Astrocyte (in vitro differentiated cells and primary cell): ENCODE data around the gene ZC3H18. TPM values are rescaled to one million over a fixed set of nuclear protein-coding genes. Genes with fewer than 3 reads are reported as not detected.

Experiments used
- DNase-seq: peaks from one replicate; pipeline ENCODE4 v3.0.0-alpha.2; 2010; ENCODE audit warnings: low read depth
- FAIRE-seq: peaks from 2 replicates; lab custom pipeline; 2011; peaks lifted over from hg19 to GRCh38; lab: Jason Lieb, UNC
- H2AFZ ChIP-seq: 2 replicates; pipeline ENCODE4 v1.6.0; 2012; ENCODE audit warnings: low read depth, low read length, inconsistent platforms
- H3K27ac ChIP-seq: 2 replicates; pipeline ENCODE4 v1.5.1; 2011; ENCODE audit warnings: low read depth, low read length, inconsistent platforms
- H3K27me3 ChIP-seq: 2 replicates; pipeline ENCODE4 v1.6.0; 2011; ENCODE audit warnings: low read length, inconsistent platforms; ENCODE audit not compliant: insufficient read depth
- H3K36me3 ChIP-seq: 2 replicates; pipeline ENCODE4 v1.5.1; 2011; ENCODE audit warnings: low read length, inconsistent platforms; ENCODE audit not compliant: insufficient read depth
- H3K4me1 ChIP-seq: 2 replicates; pipeline ENCODE4 v1.5.1; 2011; ENCODE audit warnings: low read length, inconsistent platforms; ENCODE audit not compliant: insufficient read depth
- H3K4me2 ChIP-seq: 2 replicates; pipeline ENCODE4 v1.6.0; 2012; ENCODE audit warnings: low read length, inconsistent platforms
- H3K4me3 ChIP-seq: 2 replicates; pipeline ENCODE4 v1.5.1; 2011; ENCODE audit warnings: low read depth, mild to moderate bottlenecking, low read length, inconsistent platforms; ENCODE audit not compliant: insufficient read depth
- H3K79me2 ChIP-seq: 2 replicates; pipeline ENCODE4 v1.6.0; 2012; ENCODE audit warnings: mild to moderate bottlenecking, low read length, inconsistent platforms; ENCODE audit not compliant: insufficient read depth
- H3K9ac ChIP-seq: 2 replicates; pipeline ENCODE4 v1.6.0; 2012; ENCODE audit warnings: mild to moderate bottlenecking, low read length, inconsistent platforms
- H3K9me3 ChIP-seq: 2 replicates; pipeline ENCODE4 v1.5.1; 2012; ENCODE audit warnings: low read depth, mild to moderate bottlenecking, low read length, inconsistent platforms; ENCODE audit not compliant: insufficient read depth
- H4K20me1 ChIP-seq: 2 replicates; pipeline ENCODE4 v1.6.0; 2012; ENCODE audit warnings: low read length, inconsistent platforms; ENCODE audit not compliant: insufficient read depth
- H3K27ac Mint-ChIP-seq: one replicate; pipeline ENCODE4 v1.8.0; 2021; ENCODE audit warnings: mild to moderate bottlenecking, mixed read lengths; ENCODE audit not compliant: unreplicated experiment
- H3K27me3 Mint-ChIP-seq: one replicate; pipeline ENCODE4 v1.8.0; 2021; ENCODE audit warnings: low read depth, mixed read lengths; ENCODE audit not compliant: unreplicated experiment
- H3K36me3 Mint-ChIP-seq: one replicate; pipeline ENCODE4 v1.8.0; 2021; ENCODE audit warnings: low read depth, mixed read lengths; ENCODE audit not compliant: unreplicated experiment
- H3K4me1 Mint-ChIP-seq: one replicate; pipeline ENCODE4 v1.8.0; 2021; ENCODE audit warnings: low read depth, mixed read lengths; ENCODE audit not compliant: unreplicated experiment
- H3K4me3 Mint-ChIP-seq: one replicate; pipeline ENCODE4 v1.8.0; 2021; ENCODE audit warnings: mild to moderate bottlenecking, moderate library complexity, mixed read lengths; ENCODE audit not compliant: unreplicated experiment
- H3K9me3 Mint-ChIP-seq: one replicate; pipeline ENCODE4 v1.8.0; 2021; ENCODE audit warnings: mild to moderate bottlenecking, mixed read lengths; ENCODE audit not compliant: unreplicated experiment
- EZH2 ChIP-seq: IDR thresholded peaks from 2 replicates; pipeline ENCODE4 v1.6.1; 2012; ENCODE audit warnings: mild to moderate bottlenecking, low read length, inconsistent platforms; ENCODE audit not compliant: insufficient read depth
- total RNA-seq: library from RNA; stranded (reverse); gene quantifications from 2 replicates; pipeline ENCODE4 v1.2.1, GENCODE V29; 2021
- TF ChIP-seq, protein P1 (sequence below): IDR thresholded peaks from 2 replicates; pipeline ENCODE4 v1.5.1; 2011; ENCODE audit warnings: low read depth, mild to moderate bottlenecking, inconsistent platforms, low read length, moderate library complexity; ENCODE audit not compliant: insufficient read depth

ZC3H18 gene
- total RNA-seq, 1 donor from 2014 or later: 32.8 TPM

DNA sequence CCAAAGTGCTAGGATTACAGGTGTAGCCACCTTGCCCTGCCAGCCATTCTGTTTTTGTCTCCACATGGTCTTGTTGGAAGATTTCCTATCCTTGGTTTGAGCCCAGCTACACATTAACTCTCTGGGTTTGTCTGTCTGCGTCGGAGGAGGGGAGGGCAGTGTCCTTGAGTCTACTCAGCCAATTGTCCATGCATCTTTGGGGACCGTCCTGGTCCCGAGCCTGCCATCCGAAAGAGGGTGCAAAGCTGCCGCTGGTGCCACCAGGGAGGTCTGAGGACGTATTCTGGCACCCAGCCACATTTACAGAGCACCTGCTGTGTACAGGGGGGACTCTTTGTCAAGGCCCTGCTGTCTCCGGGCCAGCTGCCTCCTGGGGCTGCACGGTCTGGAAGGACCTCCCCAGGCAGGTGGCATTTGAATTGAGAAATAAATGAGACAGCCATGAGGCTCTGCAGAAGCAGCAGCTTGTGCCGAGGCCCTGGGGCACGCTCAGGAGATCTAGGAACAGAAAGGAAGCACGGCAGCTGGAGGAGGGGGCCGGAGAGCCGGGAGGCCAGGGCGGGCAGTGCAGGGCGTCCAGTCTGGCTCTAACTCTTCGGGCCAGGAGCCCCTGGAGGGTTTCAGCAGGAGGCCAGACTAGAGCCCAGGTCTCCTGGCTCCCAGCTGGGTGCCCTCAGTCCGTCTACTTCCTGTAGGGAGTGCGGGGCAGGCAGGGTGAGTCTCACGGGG lies 79.2 kb downstream of the ZC3H18 start:
- peak overlapping the region; percentile 63 for H3K4me3 ChIP-seq
- DNase-seq (no peak), FAIRE-seq (no peak)
- no peaks in the 10 kb centered on the region for H3K9me3 ChIP-seq
- TF ChIP-seq, protein P1, sequence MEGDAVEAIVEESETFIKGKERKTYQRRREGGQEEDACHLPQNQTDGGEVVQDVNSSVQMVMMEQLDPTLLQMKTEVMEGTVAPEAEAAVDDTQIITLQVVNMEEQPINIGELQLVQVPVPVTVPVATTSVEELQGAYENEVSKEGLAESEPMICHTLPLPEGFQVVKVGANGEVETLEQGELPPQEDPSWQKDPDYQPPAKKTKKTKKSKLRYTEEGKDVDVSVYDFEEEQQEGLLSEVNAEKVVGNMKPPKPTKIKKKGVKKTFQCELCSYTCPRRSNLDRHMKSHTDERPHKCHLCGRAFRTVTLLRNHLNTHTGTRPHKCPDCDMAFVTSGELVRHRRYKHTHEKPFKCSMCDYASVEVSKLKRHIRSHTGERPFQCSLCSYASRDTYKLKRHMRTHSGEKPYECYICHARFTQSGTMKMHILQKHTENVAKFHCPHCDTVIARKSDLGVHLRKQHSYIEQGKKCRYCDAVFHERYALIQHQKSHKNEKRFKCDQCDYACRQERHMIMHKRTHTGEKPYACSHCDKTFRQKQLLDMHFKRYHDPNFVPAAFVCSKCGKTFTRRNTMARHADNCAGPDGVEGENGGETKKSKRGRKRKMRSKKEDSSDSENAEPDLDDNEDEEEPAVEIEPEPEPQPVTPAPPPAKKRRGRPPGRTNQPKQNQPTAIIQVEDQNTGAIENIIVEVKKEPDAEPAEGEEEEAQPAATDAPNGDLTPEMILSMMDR: no peak
- no peak for TF ChIP-seq EZH2
- H2AFZ ChIP-seq: no peak overlapping the region
- H3K4me1 Mint-ChIP-seq: peaks cover 4% of the 10 kb centered on the region
- no peaks in the 10 kb centered on the region for H3K27me3 Mint-ChIP-seq
- H3K27ac ChIP-seq: no peak overlapping the region
- no peaks in the 10 kb centered on the region for H3K36me3 ChIP-seq
- peak overlapping the region; percentile 69 for H3K9ac ChIP-seq
- H3K9me3 Mint-ChIP-seq: no peaks in the 10 kb centered on the region
- H3K4me1 ChIP-seq: peaks cover 12% of the 10 kb centered on the region
- H3K79me2 ChIP-seq: no peaks in the 10 kb centered on the region
- H4K20me1 ChIP-seq: peaks cover 20% of the 10 kb centered on the region
- H3K4me3 Mint-ChIP-seq: peak overlapping the region; percentile 91
- H3K27ac Mint-ChIP-seq: no peak overlapping the region
- H3K27me3 ChIP-seq: no peaks in the 10 kb centered on the region
- peaks cover 9% of the 10 kb centered on the region for H3K36me3 Mint-ChIP-seq
- peak overlapping the region; percentile 92 for H3K4me2 ChIP-seq

DNA sequence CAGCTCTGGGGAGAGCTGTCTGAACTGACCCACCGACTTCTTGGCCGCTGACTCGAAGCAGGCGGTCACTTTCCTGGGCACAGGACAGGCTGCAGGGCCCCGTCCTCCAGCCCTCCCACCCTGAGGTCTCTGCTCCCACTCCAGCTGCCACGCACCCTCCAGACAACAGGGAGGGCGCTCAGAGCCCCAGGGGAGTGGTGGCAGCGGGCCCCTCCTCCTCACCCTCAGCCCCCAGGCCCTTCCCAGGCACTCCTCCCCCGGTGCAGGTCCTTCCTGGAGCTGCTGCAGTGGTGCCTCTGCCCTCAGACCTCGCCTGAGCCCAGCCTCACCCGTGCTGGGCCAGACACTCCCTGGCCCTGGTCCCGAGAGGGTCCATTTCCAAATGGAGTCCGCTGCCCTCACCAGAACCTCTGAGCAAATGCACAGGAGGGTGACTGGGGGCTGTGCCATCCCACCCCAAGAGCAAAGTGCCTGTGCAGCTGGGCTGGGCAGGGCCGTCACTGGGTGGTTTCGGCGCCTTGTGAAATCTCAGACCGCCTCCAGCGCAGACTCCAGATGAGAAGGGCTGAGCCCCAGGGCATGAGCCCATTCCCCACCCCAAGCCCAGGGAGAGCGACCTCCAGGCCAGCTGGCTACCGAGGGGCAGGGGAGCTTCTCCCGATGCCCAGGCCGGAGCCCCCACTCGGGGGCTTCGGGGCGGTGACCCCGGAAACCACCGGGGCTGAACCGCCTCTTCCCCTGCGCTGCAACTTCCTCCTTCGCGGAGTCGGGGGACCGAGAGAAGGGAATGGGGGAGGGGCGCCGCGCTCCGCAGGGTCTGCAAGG lies 79.9 kb downstream of the ZC3H18 start:
- H3K36me3 Mint-ChIP-seq: peaks cover 3% of the 10 kb centered on the region
- H3K9me3 ChIP-seq: no peaks in the 10 kb centered on the region
- peaks cover 20% of the 10 kb centered on the region for H4K20me1 ChIP-seq
- H3K4me2 ChIP-seq: peak overlapping the region; percentile 92
- FAIRE-seq (no peak), DNase-seq (no peak)
- H3K27me3 ChIP-seq: no peaks in the 10 kb centered on the region
- no peak overlapping the region for H3K27ac ChIP-seq
- H3K4me1 Mint-ChIP-seq: peaks cover 4% of the 10 kb centered on the region
- no peaks in the 10 kb centered on the region for H3K9me3 Mint-ChIP-seq
- TF ChIP-seq EZH2: no peak
- TF ChIP-seq, protein P1: no peak
- peak overlapping the region; percentile 63 for H3K4me3 ChIP-seq
- H3K4me3 Mint-ChIP-seq: peak overlapping the region; percentile 91
- H3K9ac ChIP-seq: peak overlapping the region; percentile 69
- peaks cover 12% of the 10 kb centered on the region for H3K4me1 ChIP-seq
- H3K27me3 Mint-ChIP-seq: no peaks in the 10 kb centered on the region
- H3K27ac Mint-ChIP-seq: no peak overlapping the region
- H2AFZ ChIP-seq: peak overlapping the region; percentile 66
- H3K79me2 ChIP-seq: no peaks in the 10 kb centered on the region
- no peaks in the 10 kb centered on the region for H3K36me3 ChIP-seq
